Measurements from ENCODE around the gene ATXN7L1. TPM values are rescaled to one million over a fixed set of nuclear protein-coding genes. Genes with fewer than 3 reads are reported as not detected.

Gene ATXN7L1
- total RNA-seq, 1 donor from 2014 or later = 12.6 TPM

DNA sequence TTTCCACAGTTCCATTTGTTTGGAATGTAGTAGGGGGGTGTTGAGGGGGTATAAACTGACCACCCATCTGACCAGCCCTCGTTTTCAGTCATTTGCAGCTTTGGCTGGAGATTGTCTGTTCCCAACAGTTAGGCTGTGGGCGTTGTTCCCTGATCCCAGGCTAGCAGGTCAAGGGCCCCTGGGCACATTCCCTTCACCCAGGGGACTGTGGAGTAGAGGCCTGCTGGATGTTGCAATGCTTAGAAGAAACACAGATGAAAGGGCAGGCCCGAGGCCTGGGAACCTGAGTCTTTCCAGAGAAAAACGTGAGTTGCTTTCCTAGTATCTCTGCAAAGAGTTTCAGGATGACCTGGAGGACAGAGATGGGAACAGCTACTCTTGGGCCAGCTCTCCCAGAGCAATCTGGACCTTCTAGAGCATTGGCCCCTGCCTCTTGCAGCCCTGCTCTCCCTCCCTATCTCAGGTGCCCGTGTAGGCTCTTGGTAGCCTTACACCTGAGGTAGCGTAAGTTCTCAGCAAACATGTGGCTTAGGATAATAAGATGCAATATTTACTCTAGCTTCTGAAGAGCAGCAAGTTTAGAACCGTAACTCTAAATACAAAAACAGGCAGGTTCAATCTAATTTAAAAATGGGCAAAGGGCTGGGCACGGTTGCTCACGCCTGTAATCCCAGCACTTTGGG is 195.8 kb downstream of the ATXN7L1 start:
- DNase-seq (ENCODE audit: extremely low spot score, unreplicated experiment) = no peak
- Mint-ChIP-seq H3K4me3 (ENCODE audit: unreplicated experiment) (no peak overlapping the region), H3K27ac (ENCODE audit: unreplicated experiment) (no peak overlapping the region), H3K36me3 (ENCODE audit: unreplicated experiment) (no peaks in the 10 kb centered on the region), H3K4me1 (ENCODE audit: unreplicated experiment) (peaks cover 8% of the 10 kb centered on the region), H3K27me3 (ENCODE audit: unreplicated experiment) (no peaks in the 10 kb centered on the region), H3K9me3 (ENCODE audit: unreplicated experiment) (no peaks in the 10 kb centered on the region)
- TF ChIP-seq, protein P1, sequence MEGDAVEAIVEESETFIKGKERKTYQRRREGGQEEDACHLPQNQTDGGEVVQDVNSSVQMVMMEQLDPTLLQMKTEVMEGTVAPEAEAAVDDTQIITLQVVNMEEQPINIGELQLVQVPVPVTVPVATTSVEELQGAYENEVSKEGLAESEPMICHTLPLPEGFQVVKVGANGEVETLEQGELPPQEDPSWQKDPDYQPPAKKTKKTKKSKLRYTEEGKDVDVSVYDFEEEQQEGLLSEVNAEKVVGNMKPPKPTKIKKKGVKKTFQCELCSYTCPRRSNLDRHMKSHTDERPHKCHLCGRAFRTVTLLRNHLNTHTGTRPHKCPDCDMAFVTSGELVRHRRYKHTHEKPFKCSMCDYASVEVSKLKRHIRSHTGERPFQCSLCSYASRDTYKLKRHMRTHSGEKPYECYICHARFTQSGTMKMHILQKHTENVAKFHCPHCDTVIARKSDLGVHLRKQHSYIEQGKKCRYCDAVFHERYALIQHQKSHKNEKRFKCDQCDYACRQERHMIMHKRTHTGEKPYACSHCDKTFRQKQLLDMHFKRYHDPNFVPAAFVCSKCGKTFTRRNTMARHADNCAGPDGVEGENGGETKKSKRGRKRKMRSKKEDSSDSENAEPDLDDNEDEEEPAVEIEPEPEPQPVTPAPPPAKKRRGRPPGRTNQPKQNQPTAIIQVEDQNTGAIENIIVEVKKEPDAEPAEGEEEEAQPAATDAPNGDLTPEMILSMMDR (IDR thresholded peaks at IDR 0.05) = no peak

DNA sequence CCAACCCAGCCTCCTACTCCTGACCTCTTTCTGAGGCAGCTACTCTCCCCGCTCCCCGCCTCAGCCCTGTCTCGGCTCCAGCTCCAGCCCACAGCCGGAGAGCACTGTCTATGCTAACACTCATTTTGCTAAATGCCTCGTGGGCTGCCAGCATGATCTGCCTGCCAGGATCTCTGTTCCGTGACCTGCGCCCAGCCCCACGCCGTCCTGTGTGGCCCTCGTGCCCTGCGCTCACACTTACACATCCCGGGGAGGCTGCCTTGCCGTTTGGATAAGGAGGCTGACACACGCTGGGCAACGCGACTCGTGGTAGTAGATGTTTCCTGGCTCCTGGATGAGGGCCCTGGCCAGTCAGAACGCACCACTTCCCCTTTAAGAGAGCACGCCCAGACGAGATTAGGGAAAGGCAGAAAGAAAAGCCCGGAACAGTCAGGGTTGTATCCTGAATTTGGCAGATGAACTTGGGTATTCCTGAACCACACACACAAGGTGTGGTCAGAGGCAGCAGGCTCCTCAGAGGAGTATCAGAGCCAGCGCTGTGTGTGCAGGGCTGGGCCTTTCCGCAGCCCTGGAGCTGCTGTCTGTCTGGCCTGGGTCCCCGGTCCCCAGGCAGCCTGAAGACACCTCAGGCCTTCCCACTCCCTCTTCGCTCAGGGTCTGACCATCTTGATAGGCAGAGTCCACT is 197.4 kb downstream of the ATXN7L1 start:
- Mint-ChIP-seq H3K27me3 (ENCODE audit: unreplicated experiment) (no peaks in the 10 kb centered on the region), H3K4me3 (ENCODE audit: unreplicated experiment) (no peak overlapping the region), H3K4me1 (ENCODE audit: unreplicated experiment) (peaks cover 8% of the 10 kb centered on the region), H3K27ac (ENCODE audit: unreplicated experiment) (no peak overlapping the region), H3K36me3 (ENCODE audit: unreplicated experiment) (no peaks in the 10 kb centered on the region), H3K9me3 (ENCODE audit: unreplicated experiment) (no peaks in the 10 kb centered on the region)
- DNase-seq (ENCODE audit: extremely low spot score, unreplicated experiment) = no peak
- TF ChIP-seq, protein P1 (IDR thresholded peaks at IDR 0.05) = no peak

DNA sequence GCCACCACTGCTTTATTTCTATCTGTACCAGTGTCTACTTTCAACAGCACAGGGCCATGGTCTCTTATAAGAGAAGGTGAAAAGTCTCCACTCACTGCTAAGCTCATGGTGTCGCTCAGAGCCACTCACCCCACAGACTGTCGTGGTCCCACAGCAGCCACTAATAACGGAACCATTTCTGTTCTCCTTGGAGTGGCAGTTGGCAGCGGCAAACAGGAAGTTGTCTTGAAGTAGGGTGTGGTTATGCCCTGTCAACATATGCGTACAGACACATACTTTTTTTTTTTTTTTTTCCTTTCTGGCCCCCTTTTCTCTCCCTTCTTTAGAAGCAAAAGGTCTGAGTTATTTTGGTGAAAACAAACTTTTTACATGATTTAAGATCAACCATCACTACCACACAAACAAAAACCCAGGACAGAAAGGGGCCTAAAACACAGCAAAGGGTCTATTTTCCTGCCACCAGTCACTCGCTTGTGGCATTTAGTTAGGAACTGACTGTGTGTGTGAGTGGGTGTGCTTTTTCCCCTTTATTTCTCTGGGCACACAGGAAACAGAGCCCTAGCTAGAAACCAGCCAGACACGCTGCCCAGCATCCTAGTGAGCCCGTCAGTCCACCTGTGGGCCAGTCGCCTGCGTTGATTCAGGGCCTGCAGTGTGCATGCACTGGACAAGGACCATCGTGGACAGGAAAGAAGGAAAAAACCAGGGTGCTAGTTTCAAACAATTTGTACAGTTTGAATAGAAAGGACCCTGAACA is 198.4 kb downstream of the ATXN7L1 start:
- no peaks in the 10 kb centered on the region for H3K27me3 Mint-ChIP-seq (ENCODE audit: unreplicated experiment)
- TF ChIP-seq, protein P1 (IDR thresholded peaks at IDR 0.05) = no peak
- no peak for DNase-seq (ENCODE audit: extremely low spot score, unreplicated experiment)
- no peaks in the 10 kb centered on the region for H3K9me3 Mint-ChIP-seq (ENCODE audit: unreplicated experiment)
- no peaks in the 10 kb centered on the region for H3K36me3 Mint-ChIP-seq (ENCODE audit: unreplicated experiment)
- peaks cover 8% of the 10 kb centered on the region for H3K4me1 Mint-ChIP-seq (ENCODE audit: unreplicated experiment)
- H3K4me3 Mint-ChIP-seq (ENCODE audit: unreplicated experiment) = no peak overlapping the region
- no peak overlapping the region for H3K27ac Mint-ChIP-seq (ENCODE audit: unreplicated experiment)

DNA sequence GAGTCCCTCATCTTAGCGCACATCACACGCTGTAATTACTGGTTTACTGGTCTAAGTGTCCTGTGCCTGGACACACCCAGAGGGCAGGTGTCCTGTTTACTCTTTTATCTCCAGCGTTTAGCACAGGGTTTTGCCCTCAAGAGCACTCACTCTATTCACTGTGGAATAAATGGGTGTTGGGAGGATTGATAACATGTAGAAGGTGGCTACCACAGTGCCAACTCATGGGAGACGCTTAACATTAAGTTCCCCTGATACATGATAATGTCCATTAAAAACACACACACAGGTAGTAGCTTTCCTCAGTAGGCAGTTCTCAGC is 199.0 kb downstream of the ATXN7L1 start:
- TF ChIP-seq, protein P1 (IDR thresholded peaks at IDR 0.05) = no peak
- Mint-ChIP-seq H3K4me1 (ENCODE audit: unreplicated experiment) (peaks cover 8% of the 10 kb centered on the region), H3K27me3 (ENCODE audit: unreplicated experiment) (no peaks in the 10 kb centered on the region), H3K27ac (ENCODE audit: unreplicated experiment) (no peak overlapping the region), H3K9me3 (ENCODE audit: unreplicated experiment) (no peaks in the 10 kb centered on the region), H3K36me3 (ENCODE audit: unreplicated experiment) (no peaks in the 10 kb centered on the region), H3K4me3 (ENCODE audit: unreplicated experiment) (no peak overlapping the region)
- no peak for DNase-seq (ENCODE audit: extremely low spot score, unreplicated experiment)

DNA sequence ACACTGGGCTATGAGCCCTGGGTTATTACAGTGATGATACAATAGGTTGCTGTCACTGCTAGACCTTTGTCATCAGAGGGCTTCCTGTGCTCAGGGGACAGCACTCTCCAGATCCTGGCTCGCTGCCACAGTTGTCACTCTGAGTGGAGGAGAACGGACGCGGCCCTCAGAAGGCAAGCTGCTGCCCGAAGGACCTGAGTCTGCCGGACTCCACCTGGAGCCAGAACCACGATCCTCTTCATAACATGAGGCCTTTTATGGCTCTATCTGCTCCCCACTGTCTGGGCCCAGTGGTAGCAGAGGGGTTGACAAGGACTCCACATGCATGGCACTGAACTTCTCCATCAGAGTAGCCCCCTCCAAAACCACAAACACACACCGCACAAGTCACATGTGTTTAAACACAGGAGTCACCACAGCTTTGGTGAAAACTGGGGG is 200.4 kb downstream of the ATXN7L1 start:
- TF ChIP-seq, protein P1 (IDR thresholded peaks at IDR 0.05) = no peak

More for the DNA sequence above, 200.4 kb downstream of the ATXN7L1 start:
- DNase-seq (ENCODE audit: extremely low spot score, unreplicated experiment) = no peak
- Mint-ChIP-seq H3K36me3 (ENCODE audit: unreplicated experiment) (no peaks in the 10 kb centered on the region), H3K4me3 (ENCODE audit: unreplicated experiment) (no peak overlapping the region), H3K4me1 (ENCODE audit: unreplicated experiment) (peaks cover 8% of the 10 kb centered on the region), H3K9me3 (ENCODE audit: unreplicated experiment) (no peaks in the 10 kb centered on the region), H3K27ac (ENCODE audit: unreplicated experiment) (no peak overlapping the region), H3K27me3 (ENCODE audit: unreplicated experiment) (no peaks in the 10 kb centered on the region)
